Measurements from ENCODE around the gene MYOZ2. TPM values are rescaled to one million over a fixed set of nuclear protein-coding genes. Genes with fewer than 3 reads are reported as not detected.
A peak's percentile ranks its signal among the peaks of the same experiment; 100 is the strongest.

The MYOZ2 gene
- total RNA-seq, 4 donors from 2014 or later: not detected

DNA sequence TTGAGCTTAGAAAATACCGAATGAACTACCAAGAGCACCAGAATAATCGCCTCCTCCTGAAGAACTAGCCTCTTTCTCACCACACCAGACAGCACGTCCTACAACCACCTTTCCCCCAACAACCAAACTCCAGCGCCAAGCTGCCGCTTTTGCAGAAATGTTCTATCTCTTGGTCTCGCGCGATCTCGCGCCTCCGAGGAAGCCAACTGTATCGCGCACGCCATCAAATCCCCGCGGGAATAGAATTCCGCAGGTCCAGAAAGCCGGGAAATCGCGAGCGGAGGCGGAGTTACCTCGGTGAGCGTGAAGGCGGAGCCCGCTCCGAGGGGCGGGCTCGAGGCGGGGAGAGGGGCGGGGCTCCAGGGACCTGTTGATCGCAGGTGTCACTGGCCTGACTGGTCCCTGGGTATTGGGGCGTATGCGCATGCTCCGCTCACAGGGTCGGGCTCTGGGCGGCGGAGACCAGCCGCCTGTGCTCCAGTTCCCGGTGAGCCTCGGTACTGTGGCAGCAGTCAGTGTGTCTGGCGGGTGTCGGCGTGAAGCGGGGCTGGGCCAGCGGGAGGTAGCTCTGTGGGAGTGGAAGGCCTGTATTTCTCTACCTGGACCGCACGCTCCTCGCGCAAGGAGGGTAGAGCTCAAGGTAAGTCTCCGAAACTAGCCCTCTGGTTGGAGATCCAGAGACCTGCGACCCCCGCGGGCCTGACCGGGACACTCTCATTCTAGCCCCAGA, 76.8 kb downstream of the MYOZ2 start, which contains the start of gene USP53:
Gene USP53 (plus strand): TSS at position 480 of the 730 bp plus-strand sequence. CDS start 27,047 bp downstream, outside the sequence.
- H3K9me3 ChIP-seq: no peaks in the 10 kb centered on the region
- intact Hi-C loops (cut with DNase I): loop anchor here (10.0 kb wide), 1 partner anchor 72 kb away; no protein-coding TSS in a partner anchor
- H3K4me3 ChIP-seq (replicated peaks in 1 of 3): peak within 1 kb of the TSS; percentile 36 to 92 (median 75)
- H3K27ac ChIP-seq: peak within 1 kb of the TSS; percentile 95 to 97 (median 96)
- H3K36me3 ChIP-seq: no peaks in the 10 kb centered on the region
- 0% methylated on average over 22 to 31 of the region's 55 CpGs for WGBS, 2 donors
- TF ChIP-seq, protein P1, sequence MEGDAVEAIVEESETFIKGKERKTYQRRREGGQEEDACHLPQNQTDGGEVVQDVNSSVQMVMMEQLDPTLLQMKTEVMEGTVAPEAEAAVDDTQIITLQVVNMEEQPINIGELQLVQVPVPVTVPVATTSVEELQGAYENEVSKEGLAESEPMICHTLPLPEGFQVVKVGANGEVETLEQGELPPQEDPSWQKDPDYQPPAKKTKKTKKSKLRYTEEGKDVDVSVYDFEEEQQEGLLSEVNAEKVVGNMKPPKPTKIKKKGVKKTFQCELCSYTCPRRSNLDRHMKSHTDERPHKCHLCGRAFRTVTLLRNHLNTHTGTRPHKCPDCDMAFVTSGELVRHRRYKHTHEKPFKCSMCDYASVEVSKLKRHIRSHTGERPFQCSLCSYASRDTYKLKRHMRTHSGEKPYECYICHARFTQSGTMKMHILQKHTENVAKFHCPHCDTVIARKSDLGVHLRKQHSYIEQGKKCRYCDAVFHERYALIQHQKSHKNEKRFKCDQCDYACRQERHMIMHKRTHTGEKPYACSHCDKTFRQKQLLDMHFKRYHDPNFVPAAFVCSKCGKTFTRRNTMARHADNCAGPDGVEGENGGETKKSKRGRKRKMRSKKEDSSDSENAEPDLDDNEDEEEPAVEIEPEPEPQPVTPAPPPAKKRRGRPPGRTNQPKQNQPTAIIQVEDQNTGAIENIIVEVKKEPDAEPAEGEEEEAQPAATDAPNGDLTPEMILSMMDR (IDR thresholded peaks at IDR 0.05): peak in 3 of 6 experiments; percentile 13 to 30 (median 18)
- TF ChIP-seq POLR2A (IDR thresholded peaks at IDR 0.05): peak; percentile 89 to 99
- H3K27me3 ChIP-seq: no peaks in the 10 kb centered on the region
- peaks cover 0 to 4% of the 10 kb centered on the region in 2 donors for H3K4me1 ChIP-seq
- DNase-seq: peak; percentile 98 to 99

DNA sequence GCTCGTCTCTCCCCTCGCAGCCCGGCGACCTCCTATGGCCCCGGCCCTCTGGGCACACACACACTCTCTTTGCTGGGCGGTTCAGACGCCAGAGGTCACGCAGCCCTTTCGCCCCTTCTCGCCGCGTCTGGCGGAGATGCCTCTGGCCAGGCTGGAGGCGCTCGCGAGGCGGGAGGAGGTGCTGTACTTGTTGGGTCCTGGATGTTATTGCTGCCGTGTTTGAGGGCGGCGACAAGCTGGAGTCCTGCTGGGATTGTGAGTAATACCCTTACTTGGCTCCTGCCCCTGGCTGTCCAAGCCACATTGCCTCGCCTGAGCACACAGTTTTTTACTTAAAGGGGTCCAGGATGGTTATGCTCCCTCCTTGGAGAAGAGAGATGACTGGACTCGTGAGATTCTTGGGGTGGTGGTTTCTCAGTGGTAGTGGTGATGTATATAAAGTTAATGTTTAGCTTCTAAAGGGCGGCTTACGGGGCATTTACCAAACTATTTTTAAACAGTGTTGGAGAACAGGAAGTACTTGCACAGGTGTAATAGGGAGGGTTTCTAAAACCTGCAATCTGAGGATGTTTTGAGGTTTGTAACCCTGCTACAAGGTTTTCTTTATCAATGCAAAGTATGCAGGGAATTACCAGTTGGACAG, 77.5 kb downstream of the MYOZ2 start:
- H3K36me3 ChIP-seq: peaks cover 0 to 4% of the 10 kb centered on the region in 2 donors
- peak overlapping the region; percentile 95 to 97 (median 96) for H3K27ac ChIP-seq
- H3K9me3 ChIP-seq: no peaks in the 10 kb centered on the region
- DNase-seq: peak; percentile 89 to 90
- H3K4me3 ChIP-seq (replicated peaks in 1 of 3): peak overlapping the region; percentile 36 to 92 (median 75)
- TF ChIP-seq POLR2A (IDR thresholded peaks at IDR 0.05): no peak
- TF ChIP-seq, protein P1 (IDR thresholded peaks at IDR 0.05): peak in 2 of 6 experiments; percentile 4 to 29
- intact Hi-C loops (cut with DNase I): loop anchor here (10.0 kb wide), 1 partner anchor 72 kb away; no protein-coding TSS in a partner anchor
- peaks cover 0 to 4% of the 10 kb centered on the region in 2 donors for H3K4me1 ChIP-seq
- 0 to 3% methylated on average over 4 to 5 of the region's 24 CpGs for WGBS, 2 donors
- H3K27me3 ChIP-seq: no peaks in the 10 kb centered on the region

DNA sequence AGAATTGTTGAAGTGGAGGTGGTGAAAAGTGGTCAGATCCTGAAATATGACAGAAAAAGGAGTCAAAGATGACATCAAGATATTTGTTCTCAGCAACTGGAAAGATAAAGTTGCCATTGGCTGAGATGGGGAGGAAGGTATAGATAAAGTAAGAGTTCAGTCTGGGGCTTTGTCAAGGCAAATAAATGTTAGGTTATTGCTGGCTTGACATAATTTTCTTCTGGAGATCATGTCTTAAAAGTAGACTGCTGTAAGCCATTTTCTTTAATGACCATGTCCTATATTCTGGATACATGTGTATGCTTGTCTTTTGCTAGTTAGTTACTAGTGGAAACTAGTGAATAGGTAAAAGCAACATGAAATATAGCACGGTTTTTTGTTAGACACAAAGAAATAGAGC, 82.5 kb downstream of the MYOZ2 start:
- 96 to 97% methylated on average over 1 of the region's 1 CpG for WGBS, 2 donors
- intact Hi-C loops (cut with DNase I): loop anchor here (10.0 kb wide), 1 partner anchor 67 kb away; no protein-coding TSS in a partner anchor

DNA sequence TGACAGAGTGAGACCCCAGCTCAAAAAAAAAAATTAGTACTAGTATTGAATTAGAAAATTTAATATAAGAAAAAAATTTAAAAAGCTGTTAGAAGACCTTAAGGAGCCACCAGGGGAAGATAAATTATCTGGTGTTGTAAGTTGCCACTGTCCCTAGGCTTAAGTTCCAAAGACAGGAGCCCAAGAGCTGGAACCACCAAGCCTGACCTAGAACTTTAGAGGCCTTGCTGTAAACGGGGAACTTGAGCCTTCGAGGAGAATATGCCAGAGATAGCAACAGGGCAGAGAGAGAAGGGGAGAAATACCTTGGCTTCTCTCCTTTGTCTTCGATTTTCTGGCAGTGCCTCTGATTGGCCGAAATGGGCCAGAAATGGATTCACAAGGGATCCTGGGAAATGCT, 85.8 kb downstream of the MYOZ2 start:
- 84 to 94% methylated on average over 4 of the region's 4 CpGs for WGBS, 2 donors
- Histone ChIP-seq H3K9me3 (no peaks in the 10 kb centered on the region), H3K4me1 (no peaks in the 10 kb centered on the region), H3K27me3 (no peaks in the 10 kb centered on the region), H3K36me3 (peaks cover 0 to 4% of the 10 kb centered on the region in 2 donors), H3K27ac (no peak overlapping the region), H3K4me3 (replicated peaks in 1 of 3) (no peak overlapping the region)
- no peak for DNase-seq
- intact Hi-C loops (cut with DNase I): no loop called here
- TF ChIP-seq POLR2A (IDR thresholded peaks at IDR 0.05): no peak
- TF ChIP-seq, protein P1 (IDR thresholded peaks at IDR 0.05): no peak

More for the DNA sequence above, 82.5 kb downstream of the MYOZ2 start:
- H3K4me3 ChIP-seq (replicated peaks in 1 of 3): no peak overlapping the region
- H3K27ac ChIP-seq: no peak overlapping the region
- no peaks in the 10 kb centered on the region for H3K9me3 ChIP-seq
- H3K4me1 ChIP-seq: peaks cover 0 to 4% of the 10 kb centered on the region in 2 donors
- DNase-seq: no peak
- H3K27me3 ChIP-seq: no peaks in the 10 kb centered on the region
- no peak for TF ChIP-seq POLR2A (IDR thresholded peaks at IDR 0.05)
- TF ChIP-seq, protein P1 (IDR thresholded peaks at IDR 0.05): no peak
- H3K36me3 ChIP-seq: peaks cover 0 to 4% of the 10 kb centered on the region in 2 donors
